ENCODE measurements around the gene LIPC. TPM values are rescaled to one million over a fixed set of nuclear protein-coding genes. Genes with fewer than 3 reads are reported as not detected.

Gene LIPC
- total and polyA plus RNA-seq, 2 experiments from 2014 or later = not detected

DNA sequence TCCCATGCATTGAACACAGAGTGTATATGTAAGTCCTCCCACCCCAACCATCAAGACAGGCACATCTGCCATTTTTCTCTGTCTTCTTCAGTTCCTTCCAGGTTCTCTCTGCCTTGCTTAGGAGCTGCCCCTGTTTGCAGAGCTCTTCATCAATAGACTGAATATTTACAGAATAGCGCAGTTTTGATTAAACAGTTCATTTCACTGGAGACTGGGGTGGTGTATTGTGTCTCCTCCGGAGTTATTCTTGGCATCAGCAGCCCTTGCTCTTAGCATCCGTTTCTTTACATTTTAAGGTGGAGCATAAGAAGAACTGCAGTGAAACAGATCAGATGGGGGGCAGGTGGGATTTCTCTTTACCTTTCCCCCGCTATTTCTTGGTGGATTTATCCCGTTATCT, 87.7 kb downstream of the LIPC start:
- no peak overlapping the region for H3K27ac Mint-ChIP-seq
- Histone ChIP-seq H3K4me3 (no peak overlapping the region), H4K20me1 (replicated peaks; ENCODE audit: insufficient read depth) (no peaks in the 10 kb centered on the region), H3K27ac (ENCODE audit: low read depth) (no peak overlapping the region), H3K27me3 (ENCODE audit: insufficient read depth) (no peaks in the 10 kb centered on the region), H3K36me3 (ENCODE audit: insufficient read depth) (no peaks in the 10 kb centered on the region), H3K4me1 (ENCODE audit: insufficient read depth) (peaks cover 7% of the 10 kb centered on the region), H3F3A (replicated peaks; ENCODE audit: low read depth) (no peaks in the 10 kb centered on the region), H3K9me2 (ENCODE audit: insufficient read depth) (no peaks in the 10 kb centered on the region), H3K4me2 (no peak overlapping the region), H3K79me2 (replicated peaks; ENCODE audit: insufficient read depth) (no peaks in the 10 kb centered on the region), H2AFZ (no peak overlapping the region)
- no peaks in the 10 kb centered on the region; the same call in 1 of the 3 replicates for H3K9me3 Mint-ChIP-seq
- no peaks in the 10 kb centered on the region for H3K27me3 Mint-ChIP-seq (ENCODE audit: insufficient read depth, low read depth, poor library complexity)
- TF ChIP-seq, protein P1, sequence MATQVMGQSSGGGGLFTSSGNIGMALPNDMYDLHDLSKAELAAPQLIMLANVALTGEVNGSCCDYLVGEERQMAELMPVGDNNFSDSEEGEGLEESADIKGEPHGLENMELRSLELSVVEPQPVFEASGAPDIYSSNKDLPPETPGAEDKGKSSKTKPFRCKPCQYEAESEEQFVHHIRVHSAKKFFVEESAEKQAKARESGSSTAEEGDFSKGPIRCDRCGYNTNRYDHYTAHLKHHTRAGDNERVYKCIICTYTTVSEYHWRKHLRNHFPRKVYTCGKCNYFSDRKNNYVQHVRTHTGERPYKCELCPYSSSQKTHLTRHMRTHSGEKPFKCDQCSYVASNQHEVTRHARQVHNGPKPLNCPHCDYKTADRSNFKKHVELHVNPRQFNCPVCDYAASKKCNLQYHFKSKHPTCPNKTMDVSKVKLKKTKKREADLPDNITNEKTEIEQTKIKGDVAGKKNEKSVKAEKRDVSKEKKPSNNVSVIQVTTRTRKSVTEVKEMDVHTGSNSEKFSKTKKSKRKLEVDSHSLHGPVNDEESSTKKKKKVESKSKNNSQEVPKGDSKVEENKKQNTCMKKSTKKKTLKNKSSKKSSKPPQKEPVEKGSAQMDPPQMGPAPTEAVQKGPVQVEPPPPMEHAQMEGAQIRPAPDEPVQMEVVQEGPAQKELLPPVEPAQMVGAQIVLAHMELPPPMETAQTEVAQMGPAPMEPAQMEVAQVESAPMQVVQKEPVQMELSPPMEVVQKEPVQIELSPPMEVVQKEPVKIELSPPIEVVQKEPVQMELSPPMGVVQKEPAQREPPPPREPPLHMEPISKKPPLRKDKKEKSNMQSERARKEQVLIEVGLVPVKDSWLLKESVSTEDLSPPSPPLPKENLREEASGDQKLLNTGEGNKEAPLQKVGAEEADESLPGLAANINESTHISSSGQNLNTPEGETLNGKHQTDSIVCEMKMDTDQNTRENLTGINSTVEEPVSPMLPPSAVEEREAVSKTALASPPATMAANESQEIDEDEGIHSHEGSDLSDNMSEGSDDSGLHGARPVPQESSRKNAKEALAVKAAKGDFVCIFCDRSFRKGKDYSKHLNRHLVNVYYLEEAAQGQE (IDR thresholded peaks at IDR 0.05; ENCODE audit: unreplicated experiment) = no peak
- TF ChIP-seq EZH2phosphoT487 (IDR thresholded peaks at IDR 0.05; ENCODE audit: unreplicated experiment) (no peak), CREB1 (CRISPR knock-in tag; IDR thresholded peaks at IDR 0.05; ENCODE audit: low read depth) (no peak), EZH2 (IDR thresholded peaks at IDR 0.05; ENCODE audit: low read depth, unreplicated experiment) (no peak), JUNB (IDR thresholded peaks at IDR 0.05; ENCODE audit: unreplicated experiment) (no peak), ZNF114 (CRISPR knock-in tag; IDR thresholded peaks at IDR 0.05) (no peak), ZNF462 (CRISPR knock-in tag; IDR thresholded peaks at IDR 0.05) (no peak), ZNF331 (CRISPR knock-in tag; IDR thresholded peaks at IDR 0.05; ENCODE audit: low read depth) (no peak), STAT1 (IDR thresholded peaks at IDR 0.05; ENCODE audit: unreplicated experiment) (no peak), POLR2AphosphoS5 (IDR thresholded peaks at IDR 0.05; ENCODE audit: low read depth) (no peak), CTCF (conservative IDR thresholded peaks at IDR 0.05; ENCODE audit: low read depth in 2 of 2) (no peak), NANOG (IDR thresholded peaks at IDR 0.05; ENCODE audit: borderline replicate concordance) (no peak)
- TF ChIP-seq, protein P2, sequence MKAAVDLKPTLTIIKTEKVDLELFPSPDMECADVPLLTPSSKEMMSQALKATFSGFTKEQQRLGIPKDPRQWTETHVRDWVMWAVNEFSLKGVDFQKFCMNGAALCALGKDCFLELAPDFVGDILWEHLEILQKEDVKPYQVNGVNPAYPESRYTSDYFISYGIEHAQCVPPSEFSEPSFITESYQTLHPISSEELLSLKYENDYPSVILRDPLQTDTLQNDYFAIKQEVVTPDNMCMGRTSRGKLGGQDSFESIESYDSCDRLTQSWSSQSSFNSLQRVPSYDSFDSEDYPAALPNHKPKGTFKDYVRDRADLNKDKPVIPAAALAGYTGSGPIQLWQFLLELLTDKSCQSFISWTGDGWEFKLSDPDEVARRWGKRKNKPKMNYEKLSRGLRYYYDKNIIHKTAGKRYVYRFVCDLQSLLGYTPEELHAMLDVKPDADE (IDR thresholded peaks at IDR 0.05) = no peak
- H3K4me3 Mint-ChIP-seq = no peak overlapping the region
- ATAC-seq (no peak), DNase-seq (ENCODE audit: low spot score) (no peak)
- H3K36me3 Mint-ChIP-seq (ENCODE audit: low read depth) = no peaks in the 10 kb centered on the region
- peaks cover 16% of the 10 kb centered on the region for H3K4me1 Mint-ChIP-seq
